Neural progenitor cell (in vitro differentiated cells): ENCODE results near the gene PET100. TPM values are rescaled to one million over a fixed set of nuclear protein-coding genes. Genes with fewer than 3 reads are reported as not detected.

ENCODE experiments used
- DNase-seq: peaks from one replicate; pipeline ENCODE4 v3.0.0-alpha.2; 2016; ENCODE audit warnings: low spot score
- H2AFZ ChIP-seq: fragments of 200-600 bp; sonication (generic); replicated peaks from 2 replicates; pipeline ENCODE4 v1.6.1; 2016; ENCODE audit warnings: antibody characterized with exemption
- H3F3A ChIP-seq: fragments of 200-600 bp; sonication (generic); 2 replicates; pipeline ENCODE4 v1.6.1; 2016; ENCODE audit warnings: antibody characterized with exemption, low read depth
- H3K27ac ChIP-seq: fragments of 200-600 bp; sonication (generic); 2 replicates; pipeline ENCODE4 v1.5.1; 2016; ENCODE audit warnings: mild to moderate bottlenecking
- H3K27me3 ChIP-seq: fragments of 200-600 bp; sonication (generic); 2 replicates; pipeline ENCODE4 v1.6.1; 2016; ENCODE audit warnings: mild to moderate bottlenecking, moderate library complexity
- H3K36me3 ChIP-seq: fragments of 200-600 bp; sonication (generic); 2 replicates; pipeline ENCODE4 v1.5.1; 2016
- H3K4me1 ChIP-seq: fragments of 200-600 bp; sonication (generic); 2 replicates; pipeline ENCODE4 v1.6.1; 2016; ENCODE audit warnings: mixed run types
- H3K4me2 ChIP-seq: fragments of 200-600 bp; sonication (generic); 2 replicates; pipeline ENCODE4 v1.6.1; 2016
- H3K4me3 ChIP-seq: fragments of 200-600 bp; sonication (generic); 2 replicates; pipeline ENCODE4 v1.5.1; 2016
- H3K79me2 ChIP-seq: fragments of 200-600 bp; sonication (generic); 2 replicates; pipeline ENCODE4 v1.6.1; 2016; ENCODE audit warnings: low read depth
- H3K9ac ChIP-seq: fragments of 200-600 bp; sonication (generic); 2 replicates; pipeline ENCODE4 v1.6.1; 2016
- H3K9me3 ChIP-seq: fragments of 200-600 bp; sonication (generic); 2 replicates; pipeline ENCODE4 v1.5.1; 2016; ENCODE audit warnings: low read depth
- H4K20me1 ChIP-seq: fragments of 200-600 bp; sonication (generic); 2 replicates; pipeline ENCODE4 v1.6.1; 2016; ENCODE audit warnings: low read depth
- H3K27ac Mint-ChIP-seq: 3 replicates; pipeline ENCODE4 v1.8.0; 2021; ENCODE audit warnings: mixed read lengths
- H3K27me3 Mint-ChIP-seq: 2 replicates; pipeline ENCODE4 v1.8.0; 2022; ENCODE audit warnings: low read depth, mild to moderate bottlenecking, inconsistent platforms, moderate library complexity, mixed read lengths; ENCODE audit not compliant: insufficient read depth
- H3K36me3 Mint-ChIP-seq: 3 replicates; pipeline ENCODE4 v1.8.0; 2021; ENCODE audit warnings: mixed read lengths
- H3K4me1 Mint-ChIP-seq: 3 replicates; pipeline ENCODE4 v1.8.0; 2021; ENCODE audit warnings: mixed read lengths
- H3K4me3 Mint-ChIP-seq: 3 replicates; pipeline ENCODE4 v1.8.0; 2021; ENCODE audit warnings: mild to moderate bottlenecking, moderate library complexity, mixed read lengths
- H3K9me3 Mint-ChIP-seq: 3 replicates; pipeline ENCODE4 v1.8.0; 2020; ENCODE audit warnings: mixed read lengths
- CTCF ChIP-seq: fragments of 200-600 bp; sonication (generic); IDR thresholded peaks from 2 replicates; pipeline ENCODE4 v1.5.1; 2017; ENCODE audit warnings: antibody characterized with exemption, mild to moderate bottlenecking
- EZH2 ChIP-seq: fragments of 200-600 bp; sonication (generic); IDR thresholded peaks from 2 replicates; pipeline ENCODE4 v1.6.1; 2017; ENCODE audit warnings: antibody characterized with exemption, mild to moderate bottlenecking, moderate library complexity
- EZH2phosphoT487 ChIP-seq: fragments of 200-600 bp; sonication (generic); IDR thresholded peaks from 2 replicates; pipeline ENCODE4 v1.6.1; 2017; ENCODE audit warnings: antibody characterized with exemption
- total RNA-seq: library from RNA; depleted of rRNA; stranded (reverse); fragments of >200 nt; gene quantifications from 2 replicates; pipeline ENCODE4 v1.2.3, GENCODE V29; 2015; ENCODE audit warnings: low replicate concordance

The PET100 gene
- total RNA-seq, 1 donor from 2014 or later = 30.3 TPM

DNA sequence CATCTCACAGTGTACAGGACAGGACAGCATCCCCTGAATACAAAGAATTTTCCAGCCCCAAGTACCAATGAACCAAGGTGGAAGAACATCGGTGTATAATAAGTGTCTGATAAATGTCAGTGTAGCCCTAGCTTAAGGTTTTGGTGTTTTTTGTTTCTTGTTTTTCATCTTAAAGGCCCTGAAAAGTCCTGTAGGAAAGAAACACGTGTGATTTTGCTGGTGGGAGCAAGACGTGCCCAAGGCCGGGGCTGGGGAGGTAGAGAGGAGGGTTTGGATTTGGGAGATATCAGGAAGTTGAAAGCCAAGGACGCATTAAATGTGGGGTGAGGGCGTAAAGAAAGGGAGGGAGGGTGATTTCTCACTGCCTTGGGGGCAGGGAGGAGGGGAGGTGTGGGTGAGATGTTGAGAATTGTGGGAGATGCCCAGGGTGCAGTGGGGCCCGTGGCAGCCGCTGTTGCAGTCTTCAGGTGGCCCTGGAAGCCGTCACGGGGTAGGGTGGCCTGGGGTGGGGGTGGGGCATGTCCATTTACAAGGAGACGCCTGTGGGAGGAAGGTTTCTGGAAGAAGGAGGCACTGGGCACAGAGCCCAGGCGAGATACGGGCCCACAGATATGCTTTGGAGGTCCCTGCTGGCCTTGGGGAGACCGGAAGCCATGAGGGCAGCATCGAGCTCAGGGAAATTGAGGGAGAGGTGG lies 27.2 kb upstream of the PET100 start:
- H3K4me3 ChIP-seq = no peak overlapping the region
- TF ChIP-seq CTCF (no peak), EZH2 (no peak), EZH2phosphoT487 (no peak)
- H3K27ac ChIP-seq = no peak overlapping the region
- no peaks in the 10 kb centered on the region for H3K9me3 ChIP-seq
- Mint-ChIP-seq H3K36me3 (no peaks in the 10 kb centered on the region), H3K9me3 (no peaks in the 10 kb centered on the region), H3K4me1 (peaks cover under 1% of the 10 kb centered on the region), H3K27ac (no peak overlapping the region), H3K4me3 (no peak overlapping the region), H3K27me3 (peaks cover 5% of the 10 kb centered on the region)
- peaks cover 7% of the 10 kb centered on the region for H3F3A ChIP-seq
- H4K20me1 ChIP-seq = peaks cover 45% of the 10 kb centered on the region
- no peaks in the 10 kb centered on the region for H3K4me1 ChIP-seq
- no peak overlapping the region for H2AFZ ChIP-seq
- no peaks in the 10 kb centered on the region for H3K27me3 ChIP-seq
- no peak overlapping the region for H3K4me2 ChIP-seq
- H3K36me3 ChIP-seq = no peaks in the 10 kb centered on the region
- no peak for DNase-seq
- no peak overlapping the region for H3K9ac ChIP-seq
- peaks cover 18% of the 10 kb centered on the region for H3K79me2 ChIP-seq

DNA sequence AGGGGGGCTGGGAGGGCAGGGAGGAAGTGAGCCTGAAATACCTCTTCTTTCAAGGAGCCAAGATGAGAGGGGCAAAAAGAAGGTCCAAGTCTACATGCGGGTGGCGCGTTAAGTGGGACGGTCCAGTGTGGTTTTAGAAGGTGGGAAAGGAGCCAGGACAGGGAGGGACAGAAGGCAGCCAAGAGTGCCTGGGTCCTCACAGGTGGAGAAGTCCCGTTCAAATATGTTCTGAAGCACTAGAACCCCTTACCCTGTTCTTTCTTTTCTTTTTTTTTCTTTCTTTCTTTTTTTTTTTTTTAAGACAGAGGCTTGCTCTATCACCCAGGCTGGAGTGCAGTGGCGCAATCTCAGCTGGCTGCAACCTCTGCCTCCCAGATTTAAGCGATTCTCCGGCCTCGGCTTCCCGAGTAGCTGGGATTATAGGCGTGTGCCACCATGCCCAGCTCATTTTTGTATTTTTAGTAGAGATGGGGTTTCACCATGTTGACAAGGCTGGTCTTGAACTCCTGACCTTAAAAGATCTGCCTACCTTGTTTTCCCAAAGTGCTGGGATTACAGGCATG lies 26.6 kb upstream of the PET100 start:
- Mint-ChIP-seq H3K36me3 (no peaks in the 10 kb centered on the region), H3K4me3 (no peak overlapping the region), H3K27me3 (no peaks in the 10 kb centered on the region), H3K9me3 (no peaks in the 10 kb centered on the region), H3K27ac (no peak overlapping the region), H3K4me1 (no peaks in the 10 kb centered on the region)
- H3K4me2 ChIP-seq = no peak overlapping the region
- no peaks in the 10 kb centered on the region for H3K4me1 ChIP-seq
- TF ChIP-seq EZH2phosphoT487 = no peak
- no peak for TF ChIP-seq EZH2
- no peak for TF ChIP-seq CTCF
- peaks cover 2% of the 10 kb centered on the region for H3F3A ChIP-seq
- no peaks in the 10 kb centered on the region for H3K36me3 ChIP-seq
- H3K4me3 ChIP-seq = no peak overlapping the region
- H2AFZ ChIP-seq = no peak overlapping the region
- no peak overlapping the region for H3K27ac ChIP-seq
- no peaks in the 10 kb centered on the region for H3K27me3 ChIP-seq
- peaks cover 39% of the 10 kb centered on the region for H4K20me1 ChIP-seq
- no peak overlapping the region for H3K9ac ChIP-seq
- no peaks in the 10 kb centered on the region for H3K9me3 ChIP-seq
- no peak for DNase-seq
- peaks cover 13% of the 10 kb centered on the region for H3K79me2 ChIP-seq

DNA sequence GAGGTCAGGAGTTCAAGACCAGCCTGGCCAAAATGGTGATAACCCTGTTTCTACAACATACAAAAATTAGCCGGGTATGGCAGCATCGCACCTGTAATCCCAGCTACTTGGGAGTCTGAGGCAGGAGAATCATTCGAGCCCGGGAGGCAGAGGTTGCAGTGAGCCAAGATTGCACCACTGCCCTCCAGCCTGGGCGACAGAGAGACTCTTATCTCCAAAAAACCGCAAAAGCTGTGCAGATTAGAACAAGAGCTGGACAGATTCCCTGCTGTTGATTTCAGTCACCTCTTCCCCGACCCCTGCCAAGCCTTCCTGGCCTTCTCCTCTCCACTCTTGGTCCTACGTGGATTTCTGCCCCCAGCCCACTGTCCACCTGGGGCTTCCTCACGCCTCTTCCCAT lies 25.7 kb upstream of the PET100 start:
- no peak overlapping the region for H3K4me3 Mint-ChIP-seq
- DNase-seq = no peak
- no peaks in the 10 kb centered on the region for H3K9me3 ChIP-seq
- H3K4me1 ChIP-seq = no peaks in the 10 kb centered on the region
- TF ChIP-seq EZH2phosphoT487 (no peak), CTCF (no peak), EZH2 (no peak)
- peaks cover 8% of the 10 kb centered on the region for H3K79me2 ChIP-seq
- H3K27ac Mint-ChIP-seq = no peak overlapping the region
- H3K27me3 Mint-ChIP-seq = no peaks in the 10 kb centered on the region
- H3K4me2 ChIP-seq = no peak overlapping the region
- H3K36me3 ChIP-seq = no peaks in the 10 kb centered on the region
- H4K20me1 ChIP-seq = peaks cover 30% of the 10 kb centered on the region
- H3K4me1 Mint-ChIP-seq = no peaks in the 10 kb centered on the region
- no peak overlapping the region for H3K27ac ChIP-seq
- H3K36me3 Mint-ChIP-seq = no peaks in the 10 kb centered on the region
- H3F3A ChIP-seq = no peaks in the 10 kb centered on the region
- no peak overlapping the region for H3K9ac ChIP-seq
- no peak overlapping the region for H2AFZ ChIP-seq
- no peaks in the 10 kb centered on the region for H3K9me3 Mint-ChIP-seq
- H3K27me3 ChIP-seq = no peaks in the 10 kb centered on the region
- no peak overlapping the region for H3K4me3 ChIP-seq
